Panc1 (cell line): ENCODE results near the gene NDUFA11.

Experiments
- CTCF ChIP-seq: fragments of 450-650 bp; IDR thresholded peaks from 2 replicates; pipeline ENCODE4 v1.5.1; 2017; ENCODE audit warnings: mild to moderate bottlenecking
- REST ChIP-seq, 2 experiments: IDR thresholded peaks; 2 replicates each; pipeline ENCODE4 v1.6.1; 2011 to 2012; ENCODE audit warnings: low read depth in 2 of 2, control low read depth in 1 of 2, low read length in 1 of 2, mild to moderate bottlenecking in 1 of 2, moderate library complexity in 1 of 2; ENCODE audit not compliant: insufficient read depth in 1 of 2

- TF ChIP-seq REST (IDR thresholded peaks at IDR 0.05; ENCODE audit: insufficient read depth in 1 of 2, low read depth in 2 of 2, low read length in 1 of 2): no peak
- no peak for TF ChIP-seq CTCF
These were observed 11.6 kb upstream of the NDUFA11 start for GRCh38 chr19:5914946-5915781.
